ENCODE data around the gene ZNF605.

GRCh38 chr12:132873724-132874123 lies 82.4 kb downstream of the ZNF605 start:
- TF ChIP-seq, protein P1, sequence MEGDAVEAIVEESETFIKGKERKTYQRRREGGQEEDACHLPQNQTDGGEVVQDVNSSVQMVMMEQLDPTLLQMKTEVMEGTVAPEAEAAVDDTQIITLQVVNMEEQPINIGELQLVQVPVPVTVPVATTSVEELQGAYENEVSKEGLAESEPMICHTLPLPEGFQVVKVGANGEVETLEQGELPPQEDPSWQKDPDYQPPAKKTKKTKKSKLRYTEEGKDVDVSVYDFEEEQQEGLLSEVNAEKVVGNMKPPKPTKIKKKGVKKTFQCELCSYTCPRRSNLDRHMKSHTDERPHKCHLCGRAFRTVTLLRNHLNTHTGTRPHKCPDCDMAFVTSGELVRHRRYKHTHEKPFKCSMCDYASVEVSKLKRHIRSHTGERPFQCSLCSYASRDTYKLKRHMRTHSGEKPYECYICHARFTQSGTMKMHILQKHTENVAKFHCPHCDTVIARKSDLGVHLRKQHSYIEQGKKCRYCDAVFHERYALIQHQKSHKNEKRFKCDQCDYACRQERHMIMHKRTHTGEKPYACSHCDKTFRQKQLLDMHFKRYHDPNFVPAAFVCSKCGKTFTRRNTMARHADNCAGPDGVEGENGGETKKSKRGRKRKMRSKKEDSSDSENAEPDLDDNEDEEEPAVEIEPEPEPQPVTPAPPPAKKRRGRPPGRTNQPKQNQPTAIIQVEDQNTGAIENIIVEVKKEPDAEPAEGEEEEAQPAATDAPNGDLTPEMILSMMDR (IDR thresholded peaks at IDR 0.05; ENCODE audit: insufficient read depth, low read length) = no peak
- TF ChIP-seq POLR2AphosphoS5 (IDR thresholded peaks at IDR 0.05; ENCODE audit: low read depth) (no peak), GABPA (IDR thresholded peaks at IDR 0.05; ENCODE audit: low read depth) (no peak), REST (IDR thresholded peaks at IDR 0.05; ENCODE audit: insufficient replicate concordance, low read depth) (no peak)

All from HL-60 (cell line).